Measurements from ENCODE around the gene STIM1.
"Not testable (repeated sequence)": the region's sequence is repeated elsewhere in the genome, so short reads cannot be mapped to it uniquely, and the experiment has no call there.

The STIM1 gene

DNA sequence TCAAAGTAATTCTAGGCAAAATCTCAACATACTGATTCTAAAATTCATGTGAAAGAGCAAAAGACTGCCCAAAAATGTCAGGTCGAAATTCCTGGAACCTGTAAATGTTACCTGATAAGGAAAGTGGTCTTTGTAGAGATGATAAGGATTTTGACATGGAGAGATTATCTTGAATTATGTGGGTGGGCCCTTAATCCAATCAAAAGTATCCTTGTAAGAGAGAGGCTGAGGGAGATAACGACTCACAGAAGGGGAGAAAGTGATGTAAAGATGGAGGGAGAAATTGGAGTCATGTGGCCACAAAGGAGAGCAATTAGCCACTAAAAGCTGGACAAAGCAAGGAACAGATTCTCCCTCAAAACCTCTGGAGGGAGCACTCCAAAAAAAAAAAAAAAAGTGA lies 259.7 kb downstream of the STIM1 start:
- no peak for DNase-seq (ENCODE audit: low read depth)

DNA sequence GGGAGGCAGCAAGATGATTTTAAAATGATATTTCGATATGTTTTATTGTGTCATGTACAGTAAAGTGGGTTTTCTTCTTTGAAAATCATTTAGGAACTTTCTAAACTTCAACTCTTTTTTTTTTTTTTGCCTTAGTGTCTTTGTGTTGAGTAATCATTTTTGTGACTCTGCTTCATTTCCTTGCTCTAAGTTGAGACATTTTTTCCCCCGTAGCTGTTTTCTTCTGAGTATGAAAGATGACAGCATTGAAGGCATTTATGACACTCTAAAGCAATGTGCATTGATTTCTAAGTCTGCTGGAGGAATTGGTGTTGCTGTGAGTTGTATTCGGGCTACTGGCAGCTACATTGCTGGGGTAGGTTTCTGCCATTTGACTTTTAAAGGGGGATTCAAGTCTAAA lies 262.6 kb downstream of the STIM1 start:
- no peak for DNase-seq (ENCODE audit: low read depth)

DNA sequence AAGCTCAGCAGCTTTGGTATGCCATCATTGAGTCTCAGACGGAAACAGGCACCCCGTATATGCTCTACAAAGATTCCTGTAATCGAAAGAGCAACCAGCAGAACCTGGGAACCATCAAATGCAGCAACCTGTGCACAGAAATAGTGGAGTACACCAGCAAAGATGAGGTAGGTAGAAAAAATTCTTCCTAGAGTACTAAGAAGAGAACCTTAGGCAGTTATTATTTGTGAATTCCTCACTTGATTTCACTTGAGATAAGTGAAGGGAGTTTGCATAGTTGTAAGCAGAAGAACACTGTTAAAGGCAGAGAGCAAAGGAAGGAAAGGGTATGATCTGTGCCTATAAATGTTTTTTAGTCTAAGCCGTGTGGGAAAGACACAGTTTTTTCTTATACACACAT lies 267.8 kb downstream of the STIM1 start:
- DNase-seq (ENCODE audit: low read depth): no peak

- DNase-seq (ENCODE audit: low read depth): no peak
Measured at GRCh38 chr11:4125141-4125540, 269.7 kb downstream of the STIM1 start.

- DNase-seq (ENCODE audit: low read depth): no peak
Measured at GRCh38 chr11:4127357-4127756, 271.9 kb downstream of the STIM1 start.

GRCh38 chr11:4130219-4130618 lies 274.8 kb downstream of the STIM1 start:
- not testable (repeated sequence) for DNase-seq (ENCODE audit: low read depth)

- no peak for DNase-seq (ENCODE audit: low read depth)
Measured at GRCh38 chr11:4134806-4135205, 279.3 kb downstream of the STIM1 start.

GRCh38 chr11:4138497-4138896 lies 283.0 kb downstream of the STIM1 start:
- no peak for DNase-seq (ENCODE audit: low read depth)

GRCh38 chr11:4140067-4140636 lies 284.7 kb downstream of the STIM1 start:
- no peak for DNase-seq (ENCODE audit: low read depth)

Measured in stimulated activated CD8-positive, alpha-beta memory T cell treated with anti-CD3 and anti-CD28 coated beads, Interleukin-12 subunit alpha, Interleukin-12 subunit beta, amount 100 ng/mL, for 4 hours (primary cell).